OCI-LY7 (cell line): ENCODE data around the gene NAGLU. TPM values are rescaled to one million over a fixed set of nuclear protein-coding genes. Genes with fewer than 3 reads are reported as not detected.

ENCODE experiments used
- BruUV-seq: library from RNA; stranded (reverse); fragments of 400-500 nt; replicated peaks from 2 replicates; lab custom pipeline; 2021; lab: Mats Ljungman, UMichigan
- CTCF ChIA-PET: fragments of 300-600 bp; sonication (Branson Sonifier 250); formaldehyde crosslinking; loops from one replicate; lab custom pipeline; 2022; ENCODE audit warnings: antibody characterized with exemption; ENCODE audit not compliant: unreplicated experiment; lab: Charles Lee
- POLR2A ChIA-PET: fragments of 300-600 bp; sonication (Branson Sonifier 250); formaldehyde crosslinking; loops from one replicate; lab custom pipeline; 2022; ENCODE audit warnings: antibody characterized with exemption; lab: Charles Lee
- DNase-seq: peaks from one replicate; pipeline ENCODE4 v3.0.0-alpha.2; 2015; ENCODE audit warnings: low spot score
- H2AFZ ChIP-seq: fragments of 200-600 bp; sonication (generic), shearing (Covaris generic); 2 replicates; pipeline ENCODE4 v1.6.1; 2014; ENCODE audit warnings: mild to moderate bottlenecking, antibody characterized with exemption, low read length, moderate library complexity
- H3K27ac ChIP-seq: fragments of 200-600 bp; sonication (generic); 2 replicates; pipeline ENCODE4 v1.5.1; 2014; ENCODE audit warnings: mixed run types, low read depth, mild to moderate bottlenecking, moderate library complexity, low read length, inconsistent platforms; ENCODE audit not compliant: poor library complexity, severe bottlenecking
- H3K36me3 ChIP-seq: fragments of 200-600 bp; sonication (generic); 2 replicates; pipeline ENCODE4 v1.6.1; 2014; ENCODE audit warnings: mild to moderate bottlenecking, antibody characterized with exemption, low read length, moderate library complexity, mixed read lengths; ENCODE audit not compliant: insufficient read depth
- H3K4me1 ChIP-seq: fragments of 200-600 bp; sonication (generic); 2 replicates; pipeline ENCODE4 v1.5.1; 2014; ENCODE audit warnings: mild to moderate bottlenecking, low read length; ENCODE audit not compliant: insufficient read depth, poor library complexity, severe bottlenecking
- H3K4me2 ChIP-seq: fragments of 200-600 bp; sonication (generic); 2 replicates; pipeline ENCODE4 v1.6.1; 2014; ENCODE audit warnings: mild to moderate bottlenecking, low read length
- H3K4me3 ChIP-seq: fragments of 200-600 bp; sonication (generic); 2 replicates; pipeline ENCODE4 v1.5.1; 2014; ENCODE audit warnings: mild to moderate bottlenecking, low read depth, low read length; ENCODE audit not compliant: poor library complexity, severe bottlenecking
- H3K79me2 ChIP-seq: fragments of 200-600 bp; sonication (generic); 2 replicates; pipeline ENCODE4 v1.6.1; 2016; ENCODE audit warnings: low read depth, mild to moderate bottlenecking, low read length, moderate library complexity, mixed read lengths; ENCODE audit not compliant: insufficient read depth
- H3K9me2 ChIP-seq: fragments of 200-600 bp; sonication (generic); 2 replicates; pipeline ENCODE4 v1.6.1; 2016; ENCODE audit warnings: mild to moderate bottlenecking, low read length, mixed read lengths; ENCODE audit not compliant: insufficient read depth
- H3K9me3 ChIP-seq: fragments of 200-600 bp; sonication (generic); 2 replicates; pipeline ENCODE4 v1.6.1; 2014; ENCODE audit warnings: mild to moderate bottlenecking, mixed run types, low read length, mixed read lengths
- H4K20me1 ChIP-seq: fragments of 200-600 bp; sonication (generic); 2 replicates; pipeline ENCODE4 v1.6.1; 2014; ENCODE audit warnings: mild to moderate bottlenecking, antibody characterized with exemption, low read length, moderate library complexity, mixed read lengths; ENCODE audit not compliant: insufficient read depth
- CTCF ChIP-seq: fragments of 200-600 bp; sonication (generic); conservative IDR thresholded peaks from 2 replicates; pipeline ENCODE4 v1.5.1; 2014; ENCODE audit warnings: mild to moderate bottlenecking, antibody characterized with exemption, low read length, moderate library complexity, mixed read lengths
- EZH2phosphoT487 ChIP-seq: fragments of 200-600 bp; sonication (generic); IDR thresholded peaks from 2 replicates; pipeline ENCODE4 v1.6.1; 2018; ENCODE audit warnings: low read depth, borderline replicate concordance, mild to moderate bottlenecking, mixed run types, antibody characterized with exemption, low read length, moderate library complexity, mixed read lengths
- intact Hi-C: fragments of 100-400 bp; cut with micrococcal nuclease; formaldehyde crosslinking; loops from one replicate; pipeline ENCODE4 v1.10.0; 2022; ENCODE audit not compliant: unreplicated experiment
- total RNA-seq, 2 experiments: library from RNA; depleted of rRNA in 1 of 2; stranded (reverse); fragments of >200 nt in 1 of 2; shearing (Covaris generic) in 1 of 2; gene quantifications; 2 replicates each; pipeline ENCODE4 v1.2.3, GENCODE V29; 2014 to 2022

The NAGLU gene
- total RNA-seq, 2 experiments from 2014 or later: 37.6 to 42.8 TPM

DNA sequence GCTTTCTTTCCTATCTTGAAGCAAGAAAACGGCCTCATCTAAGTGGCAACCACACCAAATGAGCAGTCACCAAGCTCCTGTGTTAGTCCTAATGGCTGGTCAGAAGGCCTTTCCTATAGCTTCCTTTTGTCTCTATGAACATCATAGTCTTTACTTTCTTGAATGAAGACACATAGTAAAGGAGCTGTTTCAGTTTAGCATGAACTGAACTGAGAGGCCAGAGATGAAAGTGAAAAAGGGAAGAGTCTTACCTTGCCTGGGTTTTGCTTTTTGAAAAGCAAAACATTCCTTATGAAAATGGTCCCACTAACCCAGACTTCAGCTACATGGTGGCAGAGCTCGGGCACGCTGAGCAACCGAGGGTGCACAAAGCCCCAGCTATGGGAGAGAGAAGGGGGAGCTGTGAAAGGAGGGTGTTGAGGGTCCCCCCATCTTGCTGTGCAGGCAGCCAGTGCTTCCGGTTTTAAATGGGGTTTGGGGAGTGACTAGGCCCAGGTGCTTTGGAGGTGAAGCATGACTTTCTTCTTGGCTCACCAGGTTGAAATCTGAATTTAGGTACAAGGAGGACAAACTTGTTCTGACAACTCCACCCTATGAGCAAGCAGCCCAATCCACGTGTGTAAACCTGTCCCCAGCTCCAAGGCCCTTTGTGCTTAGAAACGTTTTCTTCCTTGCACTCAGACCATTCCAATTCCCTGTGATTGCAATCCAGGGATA lies 50.6 kb downstream of the NAGLU start:
- ChIA-PET CTCF (interaction anchor here (1.1 to 1.9 kb wide), 3 partner anchors 8 to 19 kb away, joined by 3 to 5 read pairs (median 5); no protein-coding TSS in a partner anchor), POLR2A (interaction anchor here (0.7 to 5.0 kb wide), 5 partner anchors 8 to 90 kb away, joined by 3 to 44 read pairs (median 3); partner anchors contain the start of gene PSMC3IP)
- Histone ChIP-seq H4K20me1 (no peaks in the 10 kb centered on the region; the same call in 1 of the 2 replicates), H3K4me1 (peaks cover 39% of the 10 kb centered on the region), H3K36me3 (peaks cover 91% of the 10 kb centered on the region), H3K27ac (peak overlapping the region; percentile 89), H3K79me2 (no peaks in the 10 kb centered on the region), H3K9me2 (no peaks in the 10 kb centered on the region), H3K4me2 (peak overlapping the region; percentile 59), H2AFZ (peak overlapping the region; percentile 18; the same call in 1 of the 2 replicates), H3K9me3 (no peaks in the 10 kb centered on the region), H3K4me3 (peak overlapping the region; percentile 21)
- TF ChIP-seq EZH2phosphoT487: no peak
- no peak for TF ChIP-seq CTCF
- BruUV-seq: no TSS peak
- intact Hi-C loops: no loop called here
- DNase-seq: peak; percentile 67

DNA sequence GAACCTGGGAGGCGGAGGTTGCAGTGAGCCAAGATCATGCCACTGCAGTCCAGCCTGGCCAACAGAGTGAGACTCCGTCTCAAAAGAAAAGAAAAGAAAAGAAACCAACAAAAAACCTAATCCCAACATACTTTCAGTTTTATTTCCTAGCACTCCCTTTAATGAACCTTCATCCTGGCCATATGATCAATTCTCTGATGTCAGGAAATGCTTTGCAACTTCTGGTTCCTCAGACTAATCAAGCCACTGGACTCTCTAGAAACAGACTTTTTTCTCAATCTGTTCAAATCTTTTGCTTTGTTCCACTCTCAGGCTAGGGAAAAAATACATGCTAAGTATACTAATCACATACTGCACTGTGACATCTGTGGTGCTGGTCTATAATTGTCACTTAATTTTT lies 54.8 kb downstream of the NAGLU start:
- BruUV-seq: no TSS peak
- H2AFZ ChIP-seq: no peak overlapping the region

More for the DNA sequence above, 54.8 kb downstream of the NAGLU start:
- Histone ChIP-seq H3K27ac (no peak overlapping the region), H3K4me3 (no peak overlapping the region), H4K20me1 (no peaks in the 10 kb centered on the region; the same call in 1 of the 2 replicates), H3K36me3 (peaks cover 72% of the 10 kb centered on the region), H3K4me2 (no peak overlapping the region), H3K9me3 (no peaks in the 10 kb centered on the region), H3K4me1 (peaks cover 31% of the 10 kb centered on the region), H3K79me2 (peaks cover 4% of the 10 kb centered on the region; the same call in 1 of the 2 replicates), H3K9me2 (no peaks in the 10 kb centered on the region)
- no peak for TF ChIP-seq EZH2phosphoT487
- no peak for TF ChIP-seq CTCF
- DNase-seq: no peak
- POLR2A ChIA-PET: interaction anchor here (1.4 kb wide), 1 partner anchor 14 kb away, joined by 3 read pairs; no protein-coding TSS in a partner anchor
- CTCF ChIA-PET: interaction anchor here (0.6 kb wide), 1 partner anchor 697 kb away, joined by 4 read pairs; no protein-coding TSS in a partner anchor
- intact Hi-C loops: no loop called here
